Measurements from ENCODE around the gene PLEKHG3.

The PLEKHG3 gene

GRCh38 chr14:64720131-64720576 is 15.9 kb downstream of the PLEKHG3 start:
- H3K36me3 ChIP-seq (ENCODE audit: insufficient read depth, low read length): no peaks in the 10 kb centered on the region
- peaks cover 8% of the 10 kb centered on the region for H4K20me1 ChIP-seq (ENCODE audit: insufficient read depth, low read length, poor library complexity, severe bottlenecking)
- no peaks in the 10 kb centered on the region for H3K27me3 ChIP-seq (ENCODE audit: insufficient read depth, low read length, poor library complexity, severe bottlenecking)
- peaks cover 59% of the 10 kb centered on the region for H3K4me1 ChIP-seq (ENCODE audit: insufficient read depth, low read length, poor library complexity, severe bottlenecking)
- H3K9ac ChIP-seq (ENCODE audit: low read depth, low read length, poor library complexity, severe bottlenecking): no peak overlapping the region
- H3K79me2 ChIP-seq (ENCODE audit: insufficient read depth, low read length): peaks cover 96% of the 10 kb centered on the region
- H3F3A ChIP-seq (ENCODE audit: low read depth): no peaks in the 10 kb centered on the region
- no peak overlapping the region for H3K4me3 ChIP-seq (ENCODE audit: low read length, poor library complexity, severe bottlenecking)
- H2AFZ ChIP-seq (ENCODE audit: low read length): no peak overlapping the region
- no peaks in the 10 kb centered on the region for H3K9me2 ChIP-seq (replicated peaks; ENCODE audit: low read depth, low read length)
- H3K9me3 ChIP-seq (ENCODE audit: insufficient read depth, low read depth, low read length): no peaks in the 10 kb centered on the region
- no peak overlapping the region for H3K4me2 ChIP-seq (ENCODE audit: low read depth, low read length, poor library complexity, severe bottlenecking)
- TF ChIP-seq CTCF (conservative IDR thresholded peaks at IDR 0.05; ENCODE audit: low read length) (no peak), EZH2phosphoT487 (IDR thresholded peaks at IDR 0.05; ENCODE audit: borderline replicate concordance) (no peak)

- no peak overlapping the region for H2AFZ ChIP-seq (ENCODE audit: low read length)
- H3K4me2 ChIP-seq (ENCODE audit: low read depth, low read length, poor library complexity, severe bottlenecking): no peak overlapping the region
- no peaks in the 10 kb centered on the region for H3K9me2 ChIP-seq (replicated peaks; ENCODE audit: low read depth, low read length)
- H3K36me3 ChIP-seq (ENCODE audit: insufficient read depth, low read length): no peaks in the 10 kb centered on the region
- peaks cover 96% of the 10 kb centered on the region for H3K79me2 ChIP-seq (ENCODE audit: insufficient read depth, low read length)
- no peak overlapping the region for H3K4me3 ChIP-seq (ENCODE audit: low read length, poor library complexity, severe bottlenecking)
- H3K4me1 ChIP-seq (ENCODE audit: insufficient read depth, low read length, poor library complexity, severe bottlenecking): peaks cover 61% of the 10 kb centered on the region
- H3K9me3 ChIP-seq (ENCODE audit: insufficient read depth, low read depth, low read length): no peaks in the 10 kb centered on the region
- no peaks in the 10 kb centered on the region for H3F3A ChIP-seq (ENCODE audit: low read depth)
- no peaks in the 10 kb centered on the region for H3K27me3 ChIP-seq (ENCODE audit: insufficient read depth, low read length, poor library complexity, severe bottlenecking)
- peaks cover 8% of the 10 kb centered on the region for H4K20me1 ChIP-seq (ENCODE audit: insufficient read depth, low read length, poor library complexity, severe bottlenecking)
- H3K9ac ChIP-seq (ENCODE audit: low read depth, low read length, poor library complexity, severe bottlenecking): peak overlapping the region; percentile 9
- TF ChIP-seq EZH2phosphoT487 (IDR thresholded peaks at IDR 0.05; ENCODE audit: borderline replicate concordance): no peak
- TF ChIP-seq CTCF (conservative IDR thresholded peaks at IDR 0.05; ENCODE audit: low read length): no peak
These were observed 17.2 kb downstream of the PLEKHG3 start for GRCh38 chr14:64721391-64721791.

- no peak overlapping the region for H3K9ac ChIP-seq (ENCODE audit: low read depth, low read length, poor library complexity, severe bottlenecking)
- no peak overlapping the region for H3K4me2 ChIP-seq (ENCODE audit: low read depth, low read length, poor library complexity, severe bottlenecking)
- no peaks in the 10 kb centered on the region for H3K27me3 ChIP-seq (ENCODE audit: insufficient read depth, low read length, poor library complexity, severe bottlenecking)
- H3K4me3 ChIP-seq (ENCODE audit: low read length, poor library complexity, severe bottlenecking): no peak overlapping the region
- no peaks in the 10 kb centered on the region for H3K36me3 ChIP-seq (ENCODE audit: insufficient read depth, low read length)
- no peaks in the 10 kb centered on the region for H3K9me3 ChIP-seq (ENCODE audit: insufficient read depth, low read depth, low read length)
- peaks cover 56% of the 10 kb centered on the region for H3K4me1 ChIP-seq (ENCODE audit: insufficient read depth, low read length, poor library complexity, severe bottlenecking)
- H4K20me1 ChIP-seq (ENCODE audit: insufficient read depth, low read length, poor library complexity, severe bottlenecking): peaks cover 8% of the 10 kb centered on the region
- no peaks in the 10 kb centered on the region for H3K9me2 ChIP-seq (replicated peaks; ENCODE audit: low read depth, low read length)
- H2AFZ ChIP-seq (ENCODE audit: low read length): no peak overlapping the region
- H3K79me2 ChIP-seq (ENCODE audit: insufficient read depth, low read length): peaks cover 93% of the 10 kb centered on the region
- no peak for TF ChIP-seq CTCF (conservative IDR thresholded peaks at IDR 0.05; ENCODE audit: low read length)
- H3F3A ChIP-seq (ENCODE audit: low read depth): no peaks in the 10 kb centered on the region
These were observed 17.7 kb downstream of the PLEKHG3 start for GRCh38 chr14:64721899-64722298.

Data from Loucy (cell line).